BJ (cell line): ENCODE measurements around the gene PLCH2. TPM values are rescaled to one million over a fixed set of nuclear protein-coding genes. Genes with fewer than 3 reads are reported as not detected.

Source experiments
- CTCF ChIA-PET: fragments of 350-600 bp; formaldehyde crosslinking; extraction: SDS; loops from one replicate; lab custom pipeline; 2021; ENCODE audit warnings: antibody characterized with exemption, inconsistent platforms; lab: Yijun Ruan, JAX
- POLR2A ChIA-PET: fragments of 300-600 bp; sonication (Branson Sonifier 250); formaldehyde crosslinking; extraction: SDS; loops from one replicate; lab custom pipeline; 2021; ENCODE audit warnings: antibody characterized with exemption; lab: Charles Lee
- DNase-seq: peaks from one replicate; pipeline ENCODE4 v3.0.0-alpha.2; 2011; ENCODE audit warnings: low read depth
- H3K27me3 ChIP-seq: 2 replicates; pipeline ENCODE4 v1.6.0; 2011; ENCODE audit warnings: low read length; ENCODE audit not compliant: control insufficient read depth, insufficient read depth
- H3K36me3 ChIP-seq: 2 replicates; pipeline ENCODE4 v1.5.1; 2011; ENCODE audit warnings: low read length; ENCODE audit not compliant: control insufficient read depth, insufficient read depth
- H3K4me3 ChIP-seq: 2 replicates; pipeline ENCODE4 v1.5.1; 2011; ENCODE audit warnings: low read depth, mild to moderate bottlenecking, control low read depth, low read length
- polyA plus RNA-seq: library from polyadenylated mRNA; depleted of rRNA; stranded (reverse); fragments of >200 nt; gene quantifications from 2 replicates; pipeline ENCODE4 v1.2.3, GENCODE V29; 2011
- TF ChIP-seq, protein P1 (sequence below): IDR thresholded peaks from 2 replicates; pipeline ENCODE4 v1.5.1; 2011; ENCODE audit warnings: low read depth, mild to moderate bottlenecking, control low read depth, inconsistent platforms, low read length, moderate library complexity; ENCODE audit not compliant: insufficient read depth

The PLCH2 gene
- polyA plus RNA-seq, 1 experiment, result 0.06 TPM

DNA sequence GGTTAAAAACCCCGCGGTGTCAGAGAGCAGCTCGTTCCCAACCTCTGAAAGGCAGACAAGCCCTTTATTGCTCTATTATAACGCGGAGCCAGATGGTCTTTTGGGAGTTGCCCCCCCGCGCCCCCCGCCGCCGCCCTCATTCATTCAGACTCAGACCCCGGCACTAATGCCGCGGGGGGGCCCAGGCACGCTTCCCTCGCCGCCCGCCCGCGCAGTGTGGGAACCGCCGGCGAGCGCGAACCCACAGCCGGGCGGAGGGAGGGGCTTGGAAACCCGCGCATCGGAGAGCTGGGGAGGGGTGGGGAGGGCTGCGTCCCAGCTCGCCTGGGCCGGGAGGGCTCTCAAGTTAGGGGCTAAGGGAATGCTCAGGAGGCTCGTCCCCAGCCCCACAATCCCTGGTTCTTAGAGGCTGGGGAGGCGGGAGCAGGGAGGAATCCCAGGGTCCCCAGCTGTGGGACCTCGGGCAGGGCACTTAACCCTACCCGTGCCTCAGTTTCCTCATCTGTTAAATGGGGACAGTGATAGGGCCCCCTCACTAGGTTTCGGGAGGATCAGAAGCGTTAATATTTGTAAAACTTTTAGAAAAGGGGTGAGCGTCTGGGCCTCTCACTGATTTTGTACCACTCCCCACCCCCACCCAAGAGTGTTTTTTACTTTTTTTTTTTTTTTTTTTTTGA lies 64.9 kb downstream of the PLCH2 start:
- no peak for DNase-seq
- no peaks in the 10 kb centered on the region; the same call in 1 of the 2 replicates for H3K27me3 ChIP-seq
- ChIA-PET POLR2A (interaction anchor here (0.7 kb wide), 1 partner anchor 15 kb away, joined by 5 read pairs; the partner anchor contains the start of gene PANK4), CTCF (interaction anchor here (1.1 kb wide), 1 partner anchor 896 kb away, joined by 4 read pairs; no protein-coding TSS in a partner anchor)
- TF ChIP-seq, protein P1, sequence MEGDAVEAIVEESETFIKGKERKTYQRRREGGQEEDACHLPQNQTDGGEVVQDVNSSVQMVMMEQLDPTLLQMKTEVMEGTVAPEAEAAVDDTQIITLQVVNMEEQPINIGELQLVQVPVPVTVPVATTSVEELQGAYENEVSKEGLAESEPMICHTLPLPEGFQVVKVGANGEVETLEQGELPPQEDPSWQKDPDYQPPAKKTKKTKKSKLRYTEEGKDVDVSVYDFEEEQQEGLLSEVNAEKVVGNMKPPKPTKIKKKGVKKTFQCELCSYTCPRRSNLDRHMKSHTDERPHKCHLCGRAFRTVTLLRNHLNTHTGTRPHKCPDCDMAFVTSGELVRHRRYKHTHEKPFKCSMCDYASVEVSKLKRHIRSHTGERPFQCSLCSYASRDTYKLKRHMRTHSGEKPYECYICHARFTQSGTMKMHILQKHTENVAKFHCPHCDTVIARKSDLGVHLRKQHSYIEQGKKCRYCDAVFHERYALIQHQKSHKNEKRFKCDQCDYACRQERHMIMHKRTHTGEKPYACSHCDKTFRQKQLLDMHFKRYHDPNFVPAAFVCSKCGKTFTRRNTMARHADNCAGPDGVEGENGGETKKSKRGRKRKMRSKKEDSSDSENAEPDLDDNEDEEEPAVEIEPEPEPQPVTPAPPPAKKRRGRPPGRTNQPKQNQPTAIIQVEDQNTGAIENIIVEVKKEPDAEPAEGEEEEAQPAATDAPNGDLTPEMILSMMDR, result no peak
- H3K36me3 ChIP-seq, result no peaks in the 10 kb centered on the region
- H3K4me3 ChIP-seq, result no peak overlapping the region

DNA sequence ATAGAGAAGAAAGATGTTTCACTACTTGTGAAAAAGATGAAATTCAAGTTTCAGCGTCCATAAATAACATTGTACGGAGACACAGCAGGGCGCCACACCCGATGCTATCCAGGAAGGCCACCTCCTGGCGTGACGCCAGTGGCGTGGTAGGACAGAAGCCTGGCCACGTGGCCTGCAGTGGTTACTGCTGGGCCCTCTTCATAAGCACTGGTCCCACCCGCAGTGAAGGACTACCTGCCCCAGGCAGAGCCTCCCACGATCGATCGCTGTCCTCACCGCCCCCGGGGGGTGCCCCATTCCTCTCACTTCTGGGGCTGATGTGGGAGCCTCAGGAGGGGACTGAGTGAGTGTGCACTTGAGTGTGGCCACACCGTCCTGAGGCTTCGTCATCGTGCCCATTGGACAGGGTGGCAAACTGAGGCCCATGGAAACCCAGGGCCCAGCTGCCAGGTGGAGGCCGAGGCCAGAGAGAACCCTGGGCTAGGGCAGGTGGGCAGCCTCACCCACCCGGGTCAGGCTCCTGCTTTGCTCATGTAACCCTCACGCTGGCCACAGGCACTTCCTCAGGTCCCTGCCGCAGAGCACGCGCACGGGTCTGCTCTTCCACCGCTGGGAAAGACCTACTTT lies 65.6 kb downstream of the PLCH2 start:
- Histone ChIP-seq H3K36me3 (no peaks in the 10 kb centered on the region), H3K4me3 (no peak overlapping the region), H3K27me3 (no peaks in the 10 kb centered on the region; the same call in 1 of the 2 replicates)
- ChIA-PET POLR2A (no interaction called here), CTCF (interaction anchor here (2.2 kb wide), 1 partner anchor 19 kb away, joined by 4 read pairs; no protein-coding TSS in a partner anchor)
- TF ChIP-seq, protein P1, result no peak
- DNase-seq, result no peak

GRCh38 chr1:2542246-2542915 lies 66.3 kb downstream of the PLCH2 start:
- H3K36me3 ChIP-seq, result no peaks in the 10 kb centered on the region
- H3K27me3 ChIP-seq, result no peaks in the 10 kb centered on the region; the same call in 1 of the 2 replicates
- DNase-seq, result no peak
- TF ChIP-seq, protein P1, result no peak
- ChIA-PET POLR2A (no interaction called here), CTCF (interaction anchor here (2.2 kb wide), 1 partner anchor 19 kb away, joined by 4 read pairs; no protein-coding TSS in a partner anchor)
- no peak overlapping the region for H3K4me3 ChIP-seq

DNA sequence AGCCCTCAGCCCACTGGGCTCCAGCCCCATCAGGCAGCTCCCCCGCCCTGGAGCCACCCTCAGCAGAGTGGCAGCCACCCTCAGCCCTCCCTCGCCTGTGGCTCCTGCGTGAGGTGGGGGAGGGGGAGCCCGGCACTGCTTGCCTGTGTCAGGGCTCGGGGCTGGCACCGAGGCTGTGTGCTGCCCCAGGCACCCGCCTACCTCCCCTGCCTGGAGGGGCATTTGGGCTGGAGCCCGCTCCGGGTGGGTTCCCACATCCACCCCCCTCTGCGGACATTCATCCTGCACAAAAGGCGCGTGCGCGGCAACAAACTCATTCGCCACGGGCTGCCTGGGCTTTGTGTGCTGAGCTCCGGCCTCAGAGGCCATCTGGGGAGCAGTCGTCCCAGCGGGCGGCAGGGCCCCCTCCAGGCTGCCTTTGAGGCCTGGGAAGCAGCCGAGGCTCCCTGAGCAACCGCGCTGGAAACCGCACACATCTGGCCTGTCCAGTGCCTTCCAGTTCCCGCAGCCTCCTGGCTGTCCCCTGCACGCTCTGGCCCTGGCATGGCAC lies 67.5 kb downstream of the PLCH2 start:
- ChIA-PET CTCF (interaction anchor here (1.4 to 2.2 kb wide), 3 partner anchors 17 to 349 kb away, joined by 4 to 5 read pairs (median 4); partner anchors contain the start of gene FAAP20), POLR2A (no interaction called here)
- Histone ChIP-seq H3K4me3 (no peak overlapping the region), H3K36me3 (no peaks in the 10 kb centered on the region), H3K27me3 (no peaks in the 10 kb centered on the region; the same call in 1 of the 2 replicates)
- DNase-seq, result no peak
- TF ChIP-seq, protein P1, result 0 out of 2 replicates have a peak, but pooled peaks have one; percentile 13
